ENCODE data around the gene MMP15. TPM values are rescaled to one million over a fixed set of nuclear protein-coding genes. Genes with fewer than 3 reads are reported as not detected.

MMP15 gene
- total and polyA plus RNA-seq, 2 of the 13 experiments (the other 11 are each of a cell fraction or from before 2014, with no cell fraction given) = 35.2 to 44.9 TPM

DNA sequence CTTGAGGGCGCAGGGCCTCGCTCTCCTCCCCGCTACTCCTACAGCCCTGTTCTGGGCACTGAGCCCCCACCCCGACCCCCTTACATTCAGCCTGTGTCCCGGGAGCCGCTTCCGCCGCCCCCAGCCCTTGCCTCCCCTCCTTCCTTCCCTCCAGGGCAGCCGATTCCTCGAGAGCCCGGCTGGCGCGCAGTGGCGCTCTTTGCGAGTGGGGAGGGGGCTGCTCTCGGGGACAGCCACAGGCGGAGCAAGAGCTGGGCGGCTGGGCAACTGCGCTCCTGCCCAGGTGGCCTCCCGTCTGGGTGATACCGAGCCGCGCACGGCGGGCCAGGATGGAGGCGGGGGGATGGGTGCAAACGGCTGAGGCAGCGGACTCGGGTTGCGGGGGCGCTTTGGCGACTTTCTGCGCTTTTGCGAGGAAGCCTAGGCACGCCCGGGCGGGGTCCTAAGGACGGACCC is 1.2 kb downstream of the MMP15 start (continued):
- TF ChIP-seq ZNF225 (CRISPR knock-in tag; IDR thresholded peaks at IDR 0.05) = no peak
- no peak for TF ChIP-seq ZNF24 (IDR thresholded peaks at IDR 0.05)
- TF ChIP-seq, protein P1, sequence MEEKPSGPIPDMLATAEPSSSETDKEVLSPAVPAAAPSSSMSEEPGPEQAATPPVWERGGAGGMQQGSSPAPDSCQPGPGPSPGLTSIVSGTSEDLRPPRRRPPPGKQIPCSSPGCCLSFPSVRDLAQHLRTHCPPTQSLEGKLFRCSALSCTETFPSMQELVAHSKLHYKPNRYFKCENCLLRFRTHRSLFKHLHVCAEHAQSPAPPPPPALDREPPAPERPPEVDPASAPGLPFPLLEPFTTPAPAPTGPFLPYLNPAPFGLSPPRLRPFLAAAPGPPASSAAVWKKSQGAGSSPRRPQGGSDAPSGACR (CRISPR knock-in tag; IDR thresholded peaks at IDR 0.05) = 0 out of 2 replicates have a peak, but pooled peaks have one; percentile 15
- peak; percentile 37; the same call in 1 of the 2 replicates for TF ChIP-seq NRL (CRISPR knock-in tag; IDR thresholded peaks at IDR 0.05; ENCODE audit: borderline replicate concordance)
- peak; percentile 52 for TF ChIP-seq MEIS1 (CRISPR knock-in tag; IDR thresholded peaks at IDR 0.05; ENCODE audit: borderline replicate concordance)
- TF ChIP-seq HCFC1 (IDR thresholded peaks at IDR 0.05; ENCODE audit: low read depth, low read length) = no peak
- TF ChIP-seq, protein P2, sequence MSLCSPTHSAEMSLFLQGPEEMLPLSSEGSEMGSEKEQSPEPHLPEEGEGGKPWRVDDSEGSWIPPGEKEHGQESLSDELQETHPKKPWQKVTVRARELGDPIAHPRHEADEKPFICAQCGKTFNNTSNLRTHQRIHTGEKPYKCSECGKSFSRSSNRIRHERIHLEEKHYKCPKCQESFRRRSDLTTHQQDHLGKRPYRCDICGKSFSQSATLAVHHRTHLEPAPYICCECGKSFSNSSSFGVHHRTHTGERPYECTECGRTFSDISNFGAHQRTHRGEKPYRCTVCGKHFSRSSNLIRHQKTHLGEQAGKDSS (CRISPR knock-in tag; IDR thresholded peaks at IDR 0.05; ENCODE audit: borderline replicate concordance, low read depth) = no peak
- TF ChIP-seq, protein P3, sequence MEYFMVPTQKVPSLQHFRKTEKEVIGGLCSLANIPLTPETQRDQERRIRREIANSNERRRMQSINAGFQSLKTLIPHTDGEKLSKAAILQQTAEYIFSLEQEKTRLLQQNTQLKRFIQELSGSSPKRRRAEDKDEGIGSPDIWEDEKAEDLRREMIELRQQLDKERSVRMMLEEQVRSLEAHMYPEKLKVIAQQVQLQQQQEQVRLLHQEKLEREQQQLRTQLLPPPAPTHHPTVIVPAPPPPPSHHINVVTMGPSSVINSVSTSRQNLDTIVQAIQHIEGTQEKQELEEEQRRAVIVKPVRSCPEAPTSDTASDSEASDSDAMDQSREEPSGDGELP (IDR thresholded peaks at IDR 0.05; ENCODE audit: borderline replicate concordance, low read depth) = no peak
- no peak for TF ChIP-seq TEAD2 (CRISPR knock-in tag; IDR thresholded peaks at IDR 0.05)
- TF ChIP-seq, protein P4, sequence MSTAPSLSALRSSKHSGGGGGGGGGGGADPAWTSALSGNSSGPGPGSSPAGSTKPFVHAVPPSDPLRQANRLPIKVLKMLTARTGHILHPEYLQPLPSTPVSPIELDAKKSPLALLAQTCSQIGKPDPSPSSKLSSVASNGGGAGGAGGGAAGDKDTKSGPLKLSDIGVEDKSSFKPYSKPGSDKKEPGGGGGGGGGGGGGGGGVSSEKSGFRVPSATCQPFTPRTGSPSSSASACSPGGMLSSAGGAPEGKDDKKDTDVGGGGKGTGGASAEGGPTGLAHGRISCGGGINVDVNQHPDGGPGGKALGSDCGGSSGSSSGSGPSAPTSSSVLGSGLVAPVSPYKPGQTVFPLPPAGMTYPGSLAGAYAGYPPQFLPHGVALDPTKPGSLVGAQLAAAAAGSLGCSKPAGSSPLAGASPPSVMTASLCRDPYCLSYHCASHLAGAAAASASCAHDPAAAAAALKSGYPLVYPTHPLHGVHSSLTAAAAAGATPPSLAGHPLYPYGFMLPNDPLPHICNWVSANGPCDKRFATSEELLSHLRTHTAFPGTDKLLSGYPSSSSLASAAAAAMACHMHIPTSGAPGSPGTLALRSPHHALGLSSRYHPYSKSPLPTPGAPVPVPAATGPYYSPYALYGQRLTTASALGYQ (CRISPR knock-in tag; IDR thresholded peaks at IDR 0.05) = no peak
- TF ChIP-seq HNRNPH1 (optimal IDR thresholded peaks at IDR 0.05; ENCODE audit: low read depth, low read length) = no peak
- TF ChIP-seq FOXA3 (CRISPR knock-in tag; IDR thresholded peaks at IDR 0.05) = no peak
- TF ChIP-seq, protein P5, sequence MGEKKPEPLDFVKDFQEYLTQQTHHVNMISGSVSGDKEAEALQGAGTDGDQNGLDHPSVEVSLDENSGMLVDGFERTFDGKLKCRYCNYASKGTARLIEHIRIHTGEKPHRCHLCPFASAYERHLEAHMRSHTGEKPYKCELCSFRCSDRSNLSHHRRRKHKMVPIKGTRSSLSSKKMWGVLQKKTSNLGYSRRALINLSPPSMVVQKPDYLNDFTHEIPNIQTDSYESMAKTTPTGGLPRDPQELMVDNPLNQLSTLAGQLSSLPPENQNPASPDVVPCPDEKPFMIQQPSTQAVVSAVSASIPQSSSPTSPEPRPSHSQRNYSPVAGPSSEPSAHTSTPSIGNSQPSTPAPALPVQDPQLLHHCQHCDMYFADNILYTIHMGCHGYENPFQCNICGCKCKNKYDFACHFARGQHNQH (CRISPR knock-in tag; IDR thresholded peaks at IDR 0.05) = no peak; the same call in 1 of the 2 replicates
- no peak for TF ChIP-seq ZNF296 (CRISPR knock-in tag; conservative IDR thresholded peaks at IDR 0.05)
- TF ChIP-seq RBAK (CRISPR knock-in tag; IDR thresholded peaks at IDR 0.05) = no peak
- TF ChIP-seq SMARCC2 (IDR thresholded peaks at IDR 0.05) = no peak
- TF ChIP-seq, protein P6, sequence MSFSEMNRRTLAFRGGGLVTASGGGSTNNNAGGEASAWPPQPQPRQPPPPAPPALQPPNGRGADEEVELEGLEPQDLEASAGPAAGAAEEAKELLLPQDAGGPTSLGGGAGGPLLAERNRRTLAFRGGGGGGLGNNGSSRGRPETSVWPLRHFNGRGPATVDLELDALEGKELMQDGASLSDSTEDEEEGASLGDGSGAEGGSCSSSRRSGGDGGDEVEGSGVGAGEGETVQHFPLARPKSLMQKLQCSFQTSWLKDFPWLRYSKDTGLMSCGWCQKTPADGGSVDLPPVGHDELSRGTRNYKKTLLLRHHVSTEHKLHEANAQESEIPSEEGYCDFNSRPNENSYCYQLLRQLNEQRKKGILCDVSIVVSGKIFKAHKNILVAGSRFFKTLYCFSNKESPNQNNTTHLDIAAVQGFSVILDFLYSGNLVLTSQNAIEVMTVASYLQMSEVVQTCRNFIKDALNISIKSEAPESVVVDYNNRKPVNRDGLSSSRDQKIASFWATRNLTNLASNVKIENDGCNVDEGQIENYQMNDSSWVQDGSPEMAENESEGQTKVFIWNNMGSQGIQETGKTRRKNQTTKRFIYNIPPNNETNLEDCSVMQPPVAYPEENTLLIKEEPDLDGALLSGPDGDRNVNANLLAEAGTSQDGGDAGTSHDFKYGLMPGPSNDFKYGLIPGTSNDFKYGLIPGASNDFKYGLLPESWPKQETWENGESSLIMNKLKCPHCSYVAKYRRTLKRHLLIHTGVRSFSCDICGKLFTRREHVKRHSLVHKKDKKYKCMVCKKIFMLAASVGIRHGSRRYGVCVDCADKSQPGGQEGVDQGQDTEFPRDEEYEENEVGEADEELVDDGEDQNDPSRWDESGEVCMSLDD (CRISPR knock-in tag; IDR thresholded peaks at IDR 0.05; ENCODE audit: borderline replicate concordance) = 0 out of 2 replicates have a peak, but pooled peaks have one; percentile 27
- TF ChIP-seq, protein P7, sequence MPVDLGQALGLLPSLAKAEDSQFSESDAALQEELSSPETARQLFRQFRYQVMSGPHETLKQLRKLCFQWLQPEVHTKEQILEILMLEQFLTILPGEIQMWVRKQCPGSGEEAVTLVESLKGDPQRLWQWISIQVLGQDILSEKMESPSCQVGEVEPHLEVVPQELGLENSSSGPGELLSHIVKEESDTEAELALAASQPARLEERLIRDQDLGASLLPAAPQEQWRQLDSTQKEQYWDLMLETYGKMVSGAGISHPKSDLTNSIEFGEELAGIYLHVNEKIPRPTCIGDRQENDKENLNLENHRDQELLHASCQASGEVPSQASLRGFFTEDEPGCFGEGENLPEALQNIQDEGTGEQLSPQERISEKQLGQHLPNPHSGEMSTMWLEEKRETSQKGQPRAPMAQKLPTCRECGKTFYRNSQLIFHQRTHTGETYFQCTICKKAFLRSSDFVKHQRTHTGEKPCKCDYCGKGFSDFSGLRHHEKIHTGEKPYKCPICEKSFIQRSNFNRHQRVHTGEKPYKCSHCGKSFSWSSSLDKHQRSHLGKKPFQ (CRISPR knock-in tag; IDR thresholded peaks at IDR 0.05; ENCODE audit: insufficient replicate concordance) = peak; percentile 49
- no peak for TF ChIP-seq ZNF672 (CRISPR knock-in tag; IDR thresholded peaks at IDR 0.05)
- no peak for TF ChIP-seq ATAD3A (CRISPR knock-in tag; IDR thresholded peaks at IDR 0.05)

Data from HepG2 (cell line).